ENCODE data around the gene SLC31A2.

DNA sequence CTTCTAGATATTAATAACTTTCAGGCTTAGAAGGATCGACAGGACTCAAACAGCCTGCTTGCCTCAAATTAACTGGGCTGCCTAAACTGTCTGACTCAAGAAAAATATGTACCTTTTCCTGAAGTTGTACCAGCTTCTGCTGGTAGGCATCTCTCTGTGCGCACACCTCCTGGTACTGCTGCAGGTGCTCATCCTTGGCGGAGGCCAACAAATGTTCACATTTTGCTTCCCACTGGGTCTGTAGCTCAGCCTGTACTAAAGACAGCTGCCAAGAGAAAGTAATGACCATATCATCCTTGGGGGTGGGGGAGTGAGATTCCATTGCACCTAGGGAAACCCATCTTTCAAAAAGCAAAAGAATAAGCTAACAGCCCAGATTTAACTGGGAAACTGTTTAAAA, 22.5 kb downstream of the SLC31A2 start:
- TF ChIP-seq EZH2 (IDR thresholded peaks at IDR 0.05; ENCODE audit: borderline replicate concordance, low read depth, low read length, severe bottlenecking) (no peak), CTCF (IDR thresholded peaks at IDR 0.05; ENCODE audit: borderline replicate concordance, extremely low read depth, low read length, poor library complexity, severe bottlenecking) (no peak)
